AG10803 (cell line): ENCODE measurements around the gene RPLP2.

Experiments used
- DNase-seq: peaks from one replicate; pipeline ENCODE4 v3.0.0; 2010; ENCODE audit warnings: low read depth
- H3K4me3 ChIP-seq: 2 replicates; pipeline ENCODE4 v1.5.1; 2011; ENCODE audit warnings: mild to moderate bottlenecking, low read length, control low read depth
- TF ChIP-seq, protein P1 (sequence below): conservative IDR thresholded peaks from 2 replicates; pipeline ENCODE4 v1.5.1; 2011; ENCODE audit warnings: mild to moderate bottlenecking, low read length, control low read depth, inconsistent platforms

The RPLP2 gene

DNA sequence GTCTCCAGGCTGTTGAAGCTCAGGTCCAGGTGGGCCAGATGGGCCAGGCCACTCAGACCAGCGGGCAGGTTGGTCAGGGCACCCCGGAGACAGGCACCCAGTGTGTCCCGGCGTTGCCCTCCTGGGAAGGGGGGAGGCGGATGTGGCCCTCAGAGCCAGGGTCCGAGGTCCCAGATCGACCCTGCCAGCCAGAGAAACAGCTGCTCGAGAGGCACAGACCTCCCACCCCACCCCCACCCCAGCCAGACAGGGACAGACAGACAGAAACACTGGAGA is 6.4 kb upstream of the RPLP2 start:
- TF ChIP-seq, protein P1, sequence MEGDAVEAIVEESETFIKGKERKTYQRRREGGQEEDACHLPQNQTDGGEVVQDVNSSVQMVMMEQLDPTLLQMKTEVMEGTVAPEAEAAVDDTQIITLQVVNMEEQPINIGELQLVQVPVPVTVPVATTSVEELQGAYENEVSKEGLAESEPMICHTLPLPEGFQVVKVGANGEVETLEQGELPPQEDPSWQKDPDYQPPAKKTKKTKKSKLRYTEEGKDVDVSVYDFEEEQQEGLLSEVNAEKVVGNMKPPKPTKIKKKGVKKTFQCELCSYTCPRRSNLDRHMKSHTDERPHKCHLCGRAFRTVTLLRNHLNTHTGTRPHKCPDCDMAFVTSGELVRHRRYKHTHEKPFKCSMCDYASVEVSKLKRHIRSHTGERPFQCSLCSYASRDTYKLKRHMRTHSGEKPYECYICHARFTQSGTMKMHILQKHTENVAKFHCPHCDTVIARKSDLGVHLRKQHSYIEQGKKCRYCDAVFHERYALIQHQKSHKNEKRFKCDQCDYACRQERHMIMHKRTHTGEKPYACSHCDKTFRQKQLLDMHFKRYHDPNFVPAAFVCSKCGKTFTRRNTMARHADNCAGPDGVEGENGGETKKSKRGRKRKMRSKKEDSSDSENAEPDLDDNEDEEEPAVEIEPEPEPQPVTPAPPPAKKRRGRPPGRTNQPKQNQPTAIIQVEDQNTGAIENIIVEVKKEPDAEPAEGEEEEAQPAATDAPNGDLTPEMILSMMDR: no peak
- H3K4me3 ChIP-seq: peak overlapping the region; percentile 65
- DNase-seq: no peak

DNA sequence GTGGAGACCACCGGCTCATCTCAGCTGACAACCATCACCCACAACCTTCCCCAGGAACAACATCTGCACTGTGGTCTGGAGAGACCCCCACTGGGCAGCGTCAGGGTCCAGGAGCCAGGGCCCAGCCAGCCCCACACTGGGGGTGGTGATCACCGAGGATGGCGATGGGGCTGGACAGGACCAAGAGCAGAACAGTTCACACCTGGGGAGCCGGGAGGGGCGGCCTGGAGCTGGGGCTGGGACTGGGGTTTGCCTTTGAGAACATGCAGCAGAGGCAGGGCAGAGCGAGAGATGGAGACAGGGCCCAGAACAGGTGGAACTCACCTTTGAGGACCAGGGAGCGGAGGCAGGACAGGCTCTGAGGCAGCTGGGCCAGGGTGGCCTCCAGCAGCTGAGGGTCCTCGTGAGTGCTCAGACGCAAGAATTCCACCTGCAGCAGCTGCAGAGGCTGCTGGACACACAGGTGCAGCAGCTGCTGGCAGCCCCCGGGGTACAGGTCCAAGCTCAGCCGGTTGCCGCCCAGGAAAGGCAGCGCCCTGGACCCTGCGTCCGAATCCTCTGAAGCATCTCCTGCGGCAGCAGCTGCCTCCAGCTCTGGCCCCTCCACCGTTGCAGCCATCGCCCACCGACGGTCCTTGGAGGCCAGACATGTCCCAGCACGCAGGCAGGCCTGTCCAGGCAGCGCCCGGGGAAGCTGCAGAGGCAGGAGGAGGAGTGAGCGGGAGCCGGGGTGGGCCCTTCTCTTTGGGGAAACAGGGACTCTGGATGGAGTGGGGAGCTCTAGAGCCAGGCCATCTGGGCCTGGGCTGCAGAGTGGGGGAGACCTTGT is 5.8 kb upstream of the RPLP2 start:
- DNase-seq: no peak

DNA sequence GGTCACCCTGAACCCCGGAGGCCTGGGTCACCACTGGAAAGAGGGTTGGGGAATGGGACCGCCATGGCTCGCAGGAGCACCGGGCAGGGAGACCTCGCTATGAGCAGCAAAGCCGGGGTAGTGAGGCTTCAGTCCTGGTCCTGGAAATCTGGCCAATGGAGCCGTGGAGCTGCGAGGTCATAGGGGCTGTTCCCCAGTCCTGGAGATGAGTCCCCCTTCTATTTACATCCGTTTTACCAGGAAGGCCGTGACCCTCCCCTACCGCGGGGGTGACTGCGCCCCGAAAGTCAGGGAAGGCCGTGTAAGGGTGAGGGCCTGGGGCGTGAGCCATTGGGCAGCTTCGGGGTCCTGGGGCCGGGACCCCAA is 5.2 kb upstream of the RPLP2 start:
- DNase-seq: no peak
- TF ChIP-seq, protein P1: no peak
- H3K4me3 ChIP-seq: peak overlapping the region; percentile 65

More for the DNA sequence above, 5.8 kb upstream of the RPLP2 start:
- TF ChIP-seq, protein P1: no peak
- H3K4me3 ChIP-seq: peak overlapping the region; percentile 65

- peak overlapping the region; percentile 90 for H3K4me3 ChIP-seq
- TF ChIP-seq, protein P1: no peak
- no peak for DNase-seq
Measured at GRCh38 chr11:808427-809286, 1.1 kb upstream of the RPLP2 start.

GRCh38 chr11:810040-810567 is 337 bp downstream of the RPLP2 start:
- TF ChIP-seq, protein P1: no peak
- peak overlapping the region; percentile 90 for H3K4me3 ChIP-seq
- DNase-seq: no peak

- DNase-seq: no peak
- TF ChIP-seq, protein P1: 0 out of 2 replicates have a peak, but pooled peaks have one; percentile 7
- H3K4me3 ChIP-seq: peak overlapping the region; percentile 90
Measured at GRCh38 chr11:811446-812245, 1.9 kb downstream of the RPLP2 start.
